Left cardiac atrium (tissue), 4 donors: ENCODE results near the gene B4GALT1. TPM values are rescaled to one million over a fixed set of nuclear protein-coding genes. Genes with fewer than 3 reads are reported as not detected.
A peak's percentile ranks its signal among the peaks of the same experiment; 100 is the strongest.

Experiments
- ATAC-seq, 2 donors: fragments of 200-7000 bp; cut with Tn5 transposase; one replicate each; pipeline ENCODE4 v1.9.1; 2020; ENCODE audit warnings: mild to moderate bottlenecking in 2 of 2, moderate library complexity in 2 of 2
- DNase-seq: peaks from one replicate; pipeline ENCODE4 v3.0.0-alpha.2; 2020
- intact Hi-C, 2 donors: fragments of 100-400 bp; cut with DNase I; formaldehyde crosslinking; loops; one replicate each; pipeline versions ENCODE4 v1.14.1 to v1.15.1; 2022 to 2023
- total RNA-seq, 2 donors: library from RNA; stranded (reverse); fragmentation: NEBNext Ultra II Directional; extraction: Animal tissue kit (Norgen Biotek cat#: 25700); gene quantifications; one replicate each; pipeline ENCODE4 v1.2.1, GENCODE V29; 2021
- donor health status: DM: no; HTN: yes; CAD: no.
- donor health status: DM: no; HTN: yes; CAD: no; lungs with severe emphysema.
- donor health status: DM: yes; HTN: yes; CAD: no.
- donor health status: Dilated cardiomyopathy.

Gene B4GALT1
- total RNA-seq, 2 donors from 2014 or later, result 49.5 to 107 TPM

GRCh38 chr9:33130961-33131789, 36.0 kb downstream of the B4GALT1 start:
- ATAC-seq (no peak), DNase-seq (no peak)
- intact Hi-C loops, result no loop called here

GRCh38 chr9:33129886-33130881, 37.0 kb downstream of the B4GALT1 start:
- ATAC-seq (peak in 1 of 2 donors; percentile 41), DNase-seq (no peak)
- intact Hi-C loops, result loop anchor here in 1 of 2 donors (5.0 kb wide), 1 partner anchor 32 kb away; no protein-coding TSS in a partner anchor

GRCh38 chr9:33129251-33129885, 37.8 kb downstream of the B4GALT1 start:
- DNase-seq (no peak), ATAC-seq (no peak)
- intact Hi-C loops, result loop anchor here in 1 of 2 donors (5.0 kb wide), 1 partner anchor 33 kb away; no protein-coding TSS in a partner anchor

- DNase-seq, result no peak
- no peak for ATAC-seq
- intact Hi-C loops, result loop anchor here in 1 of 2 donors (5.0 kb wide), 1 partner anchor 34 kb away; no protein-coding TSS in a partner anchor
Measured at GRCh38 chr9:33128570-33128969, 38.6 kb downstream of the B4GALT1 start.

DNA sequence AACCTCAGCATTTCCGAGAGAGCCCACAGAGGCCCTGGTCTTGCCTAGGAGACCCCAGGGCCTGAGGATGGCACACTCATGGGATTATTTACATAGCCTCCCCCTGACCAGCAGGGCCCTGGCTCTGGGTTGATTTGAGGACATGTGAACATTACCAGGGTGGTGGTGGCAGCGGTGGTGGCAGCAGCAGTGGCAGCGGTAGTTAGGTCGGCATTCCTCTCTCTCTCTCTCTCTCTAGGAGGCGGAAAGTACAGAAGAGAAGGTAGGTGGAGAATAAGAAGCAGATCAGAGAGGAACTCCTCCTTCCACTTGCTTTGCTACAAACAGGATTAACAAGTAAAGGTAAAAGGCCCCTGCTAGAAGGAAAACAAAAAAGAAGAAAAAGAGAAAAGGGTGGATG, 39.3 kb downstream of the B4GALT1 start:
- intact Hi-C loops, result loop anchor here in 1 of 2 donors (5.0 kb wide), 1 partner anchor 34 kb away; no protein-coding TSS in a partner anchor
- no peak for ATAC-seq
- no peak for DNase-seq

DNA sequence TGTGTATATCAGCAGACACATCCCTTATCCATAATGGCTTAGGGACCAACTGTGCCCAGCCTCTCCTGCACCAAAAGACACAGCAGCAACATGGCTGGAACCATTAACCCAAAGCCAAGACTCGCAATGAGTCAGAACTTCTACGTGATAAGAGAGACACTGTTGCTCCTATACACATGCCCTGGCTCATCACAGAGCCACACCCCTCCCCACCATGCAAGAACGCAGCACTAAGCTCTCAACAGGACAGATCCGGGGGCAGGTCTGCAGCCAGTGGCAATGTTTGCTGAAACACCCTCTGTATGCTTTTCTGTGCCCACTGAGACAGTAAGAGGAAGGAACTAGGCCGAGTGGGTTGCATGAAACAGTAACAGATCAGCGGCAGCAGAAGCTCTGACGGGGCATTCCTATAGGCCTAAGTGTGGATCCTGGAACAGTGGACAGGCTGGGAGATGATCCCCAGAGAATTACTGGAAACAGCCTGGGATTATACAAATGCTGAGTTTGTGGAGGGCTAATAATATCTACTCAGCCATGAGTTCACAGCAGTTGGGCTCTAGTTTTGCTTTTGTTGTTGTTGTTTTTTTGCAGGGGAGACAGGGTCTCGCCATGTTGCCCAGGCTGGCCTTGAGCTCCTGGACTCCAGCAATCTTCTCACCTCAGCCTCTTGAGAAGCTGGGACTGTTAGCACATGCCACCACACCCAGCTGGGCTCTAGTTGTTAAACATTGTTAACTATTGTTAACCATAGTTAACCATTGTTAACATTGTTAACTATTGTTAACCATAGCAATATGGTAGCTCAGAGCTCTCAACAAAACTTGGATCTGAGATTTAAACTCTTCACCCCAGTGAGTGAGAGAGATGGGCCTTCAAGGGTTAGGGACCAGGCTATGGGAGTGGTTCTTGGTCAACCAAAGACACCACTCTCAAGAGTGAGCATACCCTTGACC, 41.0 kb downstream of the B4GALT1 start:
- intact Hi-C loops, result loop anchor here in 1 of 2 donors (5.0 kb wide), 1 partner anchor 36 kb away; no protein-coding TSS in a partner anchor
- no peak for DNase-seq

GRCh38 chr9:33125461-33125860, 41.7 kb downstream of the B4GALT1 start:
- DNase-seq, result no peak
- intact Hi-C loops, result loop anchor here in 1 of 2 donors (5.0 kb wide), 1 partner anchor 37 kb away; no protein-coding TSS in a partner anchor
- no peak for ATAC-seq

More for the DNA sequence above, 41.0 kb downstream of the B4GALT1 start:
- ATAC-seq, result peak; percentile 39 to 67

DNA sequence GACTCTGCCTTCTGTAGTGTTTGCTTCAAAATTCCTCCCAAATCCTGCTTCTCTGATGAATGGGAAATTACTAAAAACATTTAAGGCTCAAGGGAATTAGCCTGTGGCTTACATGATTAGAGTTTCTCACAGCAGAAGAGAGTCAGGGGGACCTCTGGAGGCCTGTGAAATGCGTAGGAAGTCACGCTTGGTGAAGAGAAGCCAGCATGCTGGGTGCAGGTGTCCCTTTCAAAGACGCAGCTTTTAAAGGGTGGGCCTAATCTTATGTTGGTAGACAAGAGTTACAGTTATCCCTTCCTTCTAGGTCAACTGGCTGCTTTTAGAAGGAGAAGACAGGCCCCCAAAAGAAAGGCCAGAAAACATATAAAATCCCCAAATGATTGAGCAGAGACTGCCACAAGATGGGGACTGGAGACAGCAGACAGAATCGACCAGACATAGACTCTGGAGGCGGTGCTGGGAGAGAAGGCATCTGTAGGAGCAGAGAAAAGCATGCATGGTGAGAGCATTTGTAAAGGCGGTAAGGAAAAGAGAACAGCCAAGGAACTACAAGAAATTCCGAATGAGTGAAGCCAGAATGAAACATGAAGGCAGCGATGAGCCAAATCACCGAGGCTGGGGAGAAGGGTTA, 42.3 kb downstream of the B4GALT1 start:
- intact Hi-C loops, result loop anchor here in 1 of 2 donors (5.0 kb wide), 1 partner anchor 37 kb away; no protein-coding TSS in a partner anchor
- DNase-seq (no peak), ATAC-seq (no peak)

DNA sequence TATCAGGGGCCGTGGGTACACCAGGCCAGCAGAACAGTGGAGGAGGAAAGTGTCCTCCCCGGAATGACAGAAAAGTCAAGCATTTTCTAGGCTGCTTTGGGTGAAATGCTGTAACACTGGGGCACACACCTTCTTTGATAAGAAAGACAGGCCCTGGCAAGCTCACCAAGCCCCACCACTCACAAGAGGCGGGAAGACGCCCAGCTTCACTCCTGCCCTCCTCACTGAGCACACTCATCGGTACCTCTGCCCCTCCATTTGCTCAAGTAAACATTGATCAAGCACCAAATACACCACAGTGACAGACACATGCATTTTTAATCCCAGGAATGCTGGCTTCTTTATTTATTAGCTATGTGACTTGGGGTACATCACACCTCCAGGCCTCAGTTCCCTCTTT, 43.1 kb downstream of the B4GALT1 start:
- DNase-seq (no peak), ATAC-seq (no peak)
- intact Hi-C loops, result no loop called here

- DNase-seq, result no peak
- ATAC-seq, result no peak
- intact Hi-C loops, result no loop called here
Measured at GRCh38 chr9:33123407-33124031, 43.6 kb downstream of the B4GALT1 start.

- ATAC-seq, result no peak
- intact Hi-C loops, result no loop called here
- no peak for DNase-seq
Measured at GRCh38 chr9:33120620-33121019, 46.5 kb downstream of the B4GALT1 start.

DNA sequence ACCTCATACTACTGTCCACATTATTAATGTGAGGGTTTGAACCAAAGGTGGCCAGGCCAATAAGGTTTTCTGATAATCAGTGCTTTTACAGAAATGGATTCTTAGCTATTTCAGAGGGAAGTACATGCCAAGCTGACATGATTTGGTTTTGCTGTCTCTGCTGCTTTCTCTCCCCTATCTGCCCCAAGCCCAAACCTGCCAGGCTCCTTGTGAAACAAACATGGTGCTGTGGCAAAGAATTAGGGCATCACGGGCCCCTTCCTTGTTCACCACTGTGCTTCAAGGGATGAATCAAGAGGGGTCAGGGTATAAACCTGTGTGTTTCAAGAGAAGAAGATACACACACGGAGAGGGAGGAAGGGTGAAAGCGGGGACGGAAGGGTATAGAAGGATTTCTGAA, 49.3 kb downstream of the B4GALT1 start:
- intact Hi-C loops, result no loop called here
- peak in 1 of 2 donors; percentile 3 for ATAC-seq
- DNase-seq, result no peak

DNA sequence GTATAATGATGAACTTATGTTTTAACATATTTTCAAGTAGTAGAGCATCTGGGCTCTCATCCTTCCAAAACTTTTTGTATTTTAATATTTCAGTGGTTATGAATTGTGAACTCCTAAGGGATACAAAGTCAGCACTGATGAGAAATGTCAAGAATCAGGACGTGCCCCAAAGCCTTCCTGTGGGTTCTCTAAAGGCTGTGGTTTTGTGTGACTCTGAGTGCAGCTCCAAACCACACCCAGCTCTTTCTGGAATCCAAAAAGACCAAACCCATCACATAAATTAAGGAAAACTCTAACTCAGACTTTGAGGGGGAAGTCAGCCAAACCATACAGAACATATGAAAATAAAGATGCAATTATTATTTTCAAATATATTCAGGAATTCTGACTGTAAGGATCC, 49.8 kb downstream of the B4GALT1 start:
- no peak for DNase-seq
- intact Hi-C loops, result no loop called here
- peak in 1 of 2 donors; percentile 13 for ATAC-seq

DNA sequence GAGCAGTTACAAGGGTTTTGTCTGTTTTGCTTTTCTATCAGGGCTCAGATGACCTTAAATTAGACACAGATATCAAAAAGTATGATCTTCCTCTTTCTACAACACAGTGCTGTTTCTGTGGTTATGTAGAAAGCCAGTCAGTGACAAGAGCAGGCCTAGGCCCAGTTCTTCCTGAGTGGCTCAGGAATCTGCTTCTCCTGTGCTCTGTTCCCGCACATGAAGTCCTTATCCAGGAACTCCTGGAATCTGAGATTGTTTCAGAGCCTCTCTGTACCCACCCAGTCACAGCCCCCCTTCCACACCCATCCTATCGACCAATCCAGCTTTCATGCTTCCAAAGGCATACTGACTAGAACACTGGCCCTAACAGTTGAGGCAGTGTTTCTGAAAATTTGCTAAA, 50.3 kb downstream of the B4GALT1 start:
- DNase-seq (no peak), ATAC-seq (peak; percentile 3 to 42)
- intact Hi-C loops, result no loop called here

GRCh38 chr9:33114746-33115145, 52.4 kb downstream of the B4GALT1 start:
- intact Hi-C loops, result no loop called here
- DNase-seq, result no peak
- no peak for ATAC-seq

- peak in 1 of 2 donors; percentile 17 for ATAC-seq
- intact Hi-C loops, result no loop called here
Measured at GRCh38 chr9:33113799-33114547, 53.2 kb downstream of the B4GALT1 start.

More at GRCh38 chr9:33113799-33114547, 53.2 kb downstream of the B4GALT1 start:
- DNase-seq, result no peak
